Neuronal stem cell (in vitro differentiated cells): ENCODE data around the gene RUNX2.

Source experiments
- DNase-seq: peaks from one replicate; pipeline ENCODE4 v3.0.0-alpha.2; 2013; ENCODE audit warnings: low spot score
- H2AFZ ChIP-seq: one replicate; pipeline ENCODE4 v1.6.1; 2013; ENCODE audit warnings: mild to moderate bottlenecking, low read length, inconsistent platforms
- H2AK5ac ChIP-seq: 2 replicates; pipeline ENCODE4 v1.6.1; 2013; ENCODE audit warnings: low read depth, mild to moderate bottlenecking, inconsistent platforms, low read length, moderate library complexity, mixed read lengths
- H2BK120ac ChIP-seq: 2 replicates; pipeline ENCODE4 v1.6.1; 2013; ENCODE audit warnings: low read depth, mild to moderate bottlenecking, inconsistent platforms, low read length, moderate library complexity, mixed read lengths
- H2BK12ac ChIP-seq: one replicate; pipeline ENCODE4 v1.6.1; 2013; ENCODE audit warnings: low read length, inconsistent platforms
- H2BK15ac ChIP-seq: 2 replicates; pipeline ENCODE4 v1.6.1; 2013; ENCODE audit warnings: mild to moderate bottlenecking, low read length, inconsistent platforms, mixed read lengths
- H2BK5ac ChIP-seq: one replicate; pipeline ENCODE4 v1.6.1; 2013; ENCODE audit warnings: inconsistent platforms, mild to moderate bottlenecking, low read length, moderate library complexity
- H3K14ac ChIP-seq: one replicate; pipeline ENCODE4 v1.6.1; 2013; ENCODE audit warnings: low read length, inconsistent platforms
- H3K18ac ChIP-seq: 2 replicates; pipeline ENCODE4 v1.6.1; 2013; ENCODE audit warnings: low read length, inconsistent platforms
- H3K23ac ChIP-seq: 2 replicates; pipeline ENCODE4 v1.6.1; 2013; ENCODE audit warnings: low read depth, mild to moderate bottlenecking, mixed read lengths, low read length, inconsistent platforms; ENCODE audit not compliant: poor library complexity
- H3K27ac ChIP-seq: replicated peaks from 3 replicates; pipeline ENCODE4 v1.5.1; 2013; ENCODE audit warnings: low read length, inconsistent platforms
- H3K27me3 ChIP-seq, 3 experiments: 2 replicates each; pipeline ENCODE4 v1.6.1; 2013; ENCODE audit warnings: low read length in 3 of 3, mild to moderate bottlenecking in 2 of 3, inconsistent platforms in 1 of 3, low read depth in 1 of 3, mixed read lengths in 1 of 3, moderate library complexity in 1 of 3; ENCODE audit not compliant: control insufficient read depth in 3 of 3, insufficient read depth in 3 of 3
- H3K36me3 ChIP-seq, 2 donors: replicated peaks in 1 of 2; 2 replicates each; pipeline ENCODE4 v1.6.1; 2013; ENCODE audit warnings: low read length in 2 of 2; ENCODE audit not compliant: control insufficient read depth in 2 of 2, insufficient read depth in 2 of 2
- H3K4ac ChIP-seq: 2 replicates; pipeline ENCODE4 v1.6.1; 2013; ENCODE audit warnings: inconsistent platforms, mild to moderate bottlenecking, low read length, moderate library complexity
- H3K4me1 ChIP-seq, 2 donors: 1 replicate in 1 of 2; 2 replicates in 1 of 2; pipeline ENCODE4 v1.6.1; 2013; ENCODE audit warnings: low read length in 2 of 2, low read depth in 1 of 2; ENCODE audit not compliant: control insufficient read depth in 2 of 2, insufficient read depth in 1 of 2
- H3K4me2 ChIP-seq: one replicate; pipeline ENCODE4 v1.6.1; 2013; ENCODE audit warnings: mild to moderate bottlenecking, low read length, inconsistent platforms; ENCODE audit not compliant: insufficient read depth, poor library complexity, severe bottlenecking
- H3K4me3 ChIP-seq, 2 donors: 2 replicates each; pipeline ENCODE4 v1.5.1; 2013; ENCODE audit warnings: low read length in 2 of 2, mild to moderate bottlenecking in 2 of 2, inconsistent platforms in 1 of 2, moderate library complexity in 1 of 2
- H3K79me1 ChIP-seq: one replicate; pipeline ENCODE4 v1.6.1; 2013; ENCODE audit warnings: low read depth, mild to moderate bottlenecking, inconsistent platforms, low read length, moderate library complexity
- H3K9ac ChIP-seq: one replicate; pipeline ENCODE4 v1.6.1; 2013; ENCODE audit warnings: mild to moderate bottlenecking, low read depth, low read length, inconsistent platforms; ENCODE audit not compliant: poor library complexity
- H3K9me3 ChIP-seq, 2 donors: replicated peaks in 1 of 2; 2 replicates each; pipeline versions ENCODE3 to v1.6.1; 2013; ENCODE audit warnings: low read length in 2 of 2, mild to moderate bottlenecking in 2 of 2, inconsistent platforms in 1 of 2, low read depth in 1 of 2, mixed read lengths in 1 of 2, moderate library complexity in 1 of 2; ENCODE audit not compliant: control insufficient read depth in 2 of 2, insufficient read depth in 1 of 2
- H4K8ac ChIP-seq: one replicate; pipeline ENCODE4 v1.6.1; 2013; ENCODE audit warnings: low read depth, mild to moderate bottlenecking, inconsistent platforms, low read length, moderate library complexity
- H4K91ac ChIP-seq: one replicate; pipeline ENCODE4 v1.6.1; 2013; ENCODE audit warnings: low read length, low read depth, mild to moderate bottlenecking, inconsistent platforms; ENCODE audit not compliant: poor library complexity
- WGBS, 2 donors: extraction: QIAGEN DNeasy Blood & Tissue Kit; methylation state at CpG; one replicate each; pipeline ENCODE4 v1.1.7; 2013; ENCODE audit warnings: missing lambda C conversion rate in 2 of 2, mixed read lengths in 1 of 2; ENCODE audit not compliant: insufficient read length in 2 of 2, insufficient replicate concordance in 1 of 2; ENCODE audit errors: extremely low coverage in 2 of 2; 5-methylcytosine and 5-hydroxymethylcytosine counted together

The RUNX2 gene

GRCh38 chr6:45498591-45498990 is 170.5 kb downstream of the RUNX2 start:
- Histone ChIP-seq H3K4me1 (no peaks in the 10 kb centered on the region), H4K8ac (no peak overlapping the region), H2BK15ac (no peak overlapping the region), H3K23ac (no peak overlapping the region), H3K27ac (no peak overlapping the region), H2BK12ac (no peak overlapping the region), H3K14ac (no peak overlapping the region), H3K4me3 (no peak overlapping the region), H3K4me2 (no peak overlapping the region), H2AFZ (no peak overlapping the region), H3K36me3 (peaks cover 0 to 98% of the 10 kb centered on the region in 2 donors), H2AK5ac (no peak overlapping the region), H3K27me3 (no peaks in the 10 kb centered on the region), H2BK5ac (no peak overlapping the region), H2BK120ac (no peak overlapping the region), H3K9ac (no peak overlapping the region), H4K91ac (no peak overlapping the region), H3K18ac (no peak overlapping the region), H3K4ac (no peak overlapping the region), H3K79me1 (no peaks in the 10 kb centered on the region), H3K9me3 (no peaks in the 10 kb centered on the region)
- DNase-seq, result no peak
- WGBS, 2 donors, result no CpG with 5 or more reads among the region's 1 CpG

GRCh38 chr6:45500924-45501816 is 173.0 kb downstream of the RUNX2 start:
- Histone ChIP-seq H3K27me3 (no peaks in the 10 kb centered on the region), H2BK120ac (no peak overlapping the region), H3K4me3 (no peak overlapping the region), H3K4me1 (peaks cover 8 to 14% of the 10 kb centered on the region in 2 donors), H3K4me2 (no peak overlapping the region), H3K14ac (no peak overlapping the region), H4K91ac (no peak overlapping the region), H3K18ac (no peak overlapping the region), H2BK15ac (no peak overlapping the region), H3K27ac (no peak overlapping the region), H3K9me3 (no peaks in the 10 kb centered on the region), H3K9ac (no peak overlapping the region), H2AFZ (no peak overlapping the region), H4K8ac (no peak overlapping the region), H3K36me3 (peaks cover 0 to 82% of the 10 kb centered on the region in 2 donors), H2BK12ac (no peak overlapping the region), H3K23ac (no peak overlapping the region), H2AK5ac (no peak overlapping the region), H3K79me1 (no peaks in the 10 kb centered on the region), H2BK5ac (no peak overlapping the region), H3K4ac (no peak overlapping the region)
- DNase-seq, result no peak
- WGBS, 2 donors, result no CpG with 5 or more reads among the region's 6 CpGs

GRCh38 chr6:45502456-45502855 is 174.3 kb downstream of the RUNX2 start:
- no peak overlapping the region for H3K4ac ChIP-seq
- H2BK5ac ChIP-seq, result no peak overlapping the region
- H3K9ac ChIP-seq, result no peak overlapping the region
- WGBS, 2 donors, result no CpG with 5 or more reads among the region's 6 CpGs
- no peak overlapping the region for H3K14ac ChIP-seq
- H2BK120ac ChIP-seq, result no peak overlapping the region
- no peak overlapping the region for H4K91ac ChIP-seq
- H2AK5ac ChIP-seq, result no peak overlapping the region
- no peaks in the 10 kb centered on the region for H3K79me1 ChIP-seq
- peaks cover 0 to 80% of the 10 kb centered on the region in 2 donors for H3K36me3 ChIP-seq
- H4K8ac ChIP-seq, result no peak overlapping the region
- no peak overlapping the region for H3K18ac ChIP-seq
- no peak overlapping the region for H2BK15ac ChIP-seq
- no peak overlapping the region for H3K23ac ChIP-seq
- no peaks in the 10 kb centered on the region for H3K9me3 ChIP-seq
- no peak for DNase-seq
- no peak overlapping the region for H3K4me3 ChIP-seq
- H3K4me1 ChIP-seq, result peaks cover 8 to 14% of the 10 kb centered on the region in 2 donors
- H3K27me3 ChIP-seq, result no peaks in the 10 kb centered on the region
- no peak overlapping the region for H3K4me2 ChIP-seq
- H3K27ac ChIP-seq, result no peak overlapping the region
- H2AFZ ChIP-seq, result no peak overlapping the region
- H2BK12ac ChIP-seq, result no peak overlapping the region

- H3K27ac ChIP-seq, result peak overlapping the region; percentile 11
These were observed 176.8 kb downstream of the RUNX2 start for GRCh38 chr6:45504947-45505346.

More at GRCh38 chr6:45504947-45505346, 176.8 kb downstream of the RUNX2 start:
- no peak overlapping the region for H4K91ac ChIP-seq
- no peak overlapping the region for H3K9ac ChIP-seq
- peak overlapping the region; percentile 49 for H3K4me2 ChIP-seq
- H3K27me3 ChIP-seq, result no peaks in the 10 kb centered on the region
- H2BK15ac ChIP-seq, result no peak overlapping the region
- peak overlapping the region; percentile 31 for H3K18ac ChIP-seq
- H3K23ac ChIP-seq, result no peak overlapping the region
- peak overlapping the region; percentile 79 for H2AFZ ChIP-seq
- peaks cover 8 to 14% of the 10 kb centered on the region in 2 donors for H3K4me1 ChIP-seq
- no peak overlapping the region for H2BK5ac ChIP-seq
- no peak overlapping the region for H3K4ac ChIP-seq
- H3K36me3 ChIP-seq, result peaks cover 0 to 72% of the 10 kb centered on the region in 2 donors
- WGBS, 2 donors, result no CpG with 5 or more reads among the region's 5 CpGs
- no peak overlapping the region for H3K14ac ChIP-seq
- H2AK5ac ChIP-seq, result no peak overlapping the region
- H3K4me3 ChIP-seq, result no peak overlapping the region
- H4K8ac ChIP-seq, result no peak overlapping the region
- no peak overlapping the region for H2BK12ac ChIP-seq
- no peaks in the 10 kb centered on the region for H3K9me3 ChIP-seq
- DNase-seq, result peak; percentile 49
- no peaks in the 10 kb centered on the region for H3K79me1 ChIP-seq
- H2BK120ac ChIP-seq, result no peak overlapping the region
